ENCODE results near the gene C1QB.
"Not testable (repeated sequence)": the region's sequence is repeated elsewhere in the genome, so short reads cannot be mapped to it uniquely, and the experiment has no call there.

C1QB gene

DNA sequence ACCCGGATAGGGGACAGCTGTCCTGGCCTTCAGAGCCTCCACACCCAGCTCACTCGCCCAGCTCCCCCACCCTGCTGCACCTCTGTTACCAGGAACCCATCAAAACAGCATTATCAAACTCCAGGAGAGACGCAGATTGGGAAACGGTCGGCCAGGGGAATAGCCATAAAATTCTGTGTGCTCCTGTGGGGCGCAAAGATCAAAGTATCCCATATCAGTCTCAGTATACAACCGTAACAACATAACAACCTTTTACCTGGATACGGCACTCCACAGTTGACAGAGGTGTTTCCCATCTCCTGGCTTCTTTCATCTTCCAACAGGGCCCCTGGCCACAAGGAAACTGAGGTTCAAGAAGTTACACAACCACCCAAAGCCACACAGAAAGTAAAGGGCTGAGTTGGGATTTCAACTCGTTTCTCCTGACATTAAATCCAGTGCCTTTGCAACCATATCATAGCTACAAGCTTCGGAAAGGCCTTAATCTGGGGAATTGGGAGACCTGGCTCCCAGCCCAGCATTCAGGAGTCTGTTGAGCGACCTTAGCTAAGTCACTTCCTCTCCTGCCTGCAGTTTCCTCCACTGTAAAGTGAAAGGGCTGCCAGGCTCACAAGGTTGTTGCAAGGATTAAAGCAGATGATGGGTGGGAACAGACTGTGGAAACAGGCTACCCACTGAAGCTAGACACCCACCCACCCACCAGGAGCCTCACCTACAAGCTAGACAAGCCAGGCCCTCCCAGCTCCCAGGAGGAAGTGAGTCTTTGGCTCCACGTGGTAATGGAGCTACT is 49.5 kb downstream of the C1QB start:
- DNase-seq, result no peak

DNA sequence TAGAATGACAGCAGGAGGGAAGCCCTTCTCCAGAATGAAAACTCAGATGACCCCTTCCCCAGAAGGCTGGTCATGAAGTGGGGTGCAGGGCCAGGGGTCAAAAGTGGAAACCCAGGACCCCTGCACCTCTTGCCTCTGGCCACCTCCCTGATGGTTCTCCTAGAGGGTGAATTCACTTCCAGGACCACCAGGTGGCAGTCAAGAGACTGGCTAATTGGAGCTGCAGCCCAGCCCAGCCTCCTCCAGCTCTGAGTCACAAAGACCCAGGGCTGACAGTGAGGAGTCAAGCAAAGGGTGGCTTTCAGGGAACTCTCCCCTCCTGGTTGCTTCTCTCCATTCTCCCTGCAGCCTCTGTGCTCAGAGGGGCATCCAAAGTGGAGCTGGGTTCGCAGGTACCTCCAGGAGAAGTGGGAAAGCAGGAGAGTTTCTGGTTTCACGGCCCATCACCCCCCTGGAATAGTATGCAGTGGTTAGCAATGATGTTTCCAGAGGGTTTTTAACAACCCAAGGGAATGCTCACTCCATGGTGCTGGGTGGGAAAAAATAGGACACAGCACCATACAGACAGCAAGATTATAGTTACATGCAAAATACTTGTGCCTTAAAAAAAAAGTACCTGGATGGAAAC is 51.5 kb downstream of the C1QB start:
- DNase-seq, result peak; percentile 70

DNA sequence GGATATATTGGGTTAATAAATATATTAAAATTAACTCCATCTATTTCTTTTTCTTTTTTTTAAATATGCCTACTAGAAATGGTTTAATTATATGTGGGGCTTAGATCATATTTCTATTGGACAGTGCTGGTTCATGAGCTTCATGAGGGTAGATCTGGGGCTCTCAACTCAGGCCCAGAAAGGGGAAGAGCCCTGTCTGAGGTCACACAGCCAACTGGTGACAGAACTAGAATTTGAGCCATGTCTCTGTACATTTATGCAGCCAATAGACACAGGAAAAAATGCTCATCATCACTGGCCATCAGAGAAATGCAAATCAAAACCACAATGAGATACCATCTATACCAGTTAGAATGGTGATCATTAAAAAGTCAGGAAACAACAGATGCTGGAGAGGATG is 52.5 kb downstream of the C1QB start:
- no peak for DNase-seq

DNA sequence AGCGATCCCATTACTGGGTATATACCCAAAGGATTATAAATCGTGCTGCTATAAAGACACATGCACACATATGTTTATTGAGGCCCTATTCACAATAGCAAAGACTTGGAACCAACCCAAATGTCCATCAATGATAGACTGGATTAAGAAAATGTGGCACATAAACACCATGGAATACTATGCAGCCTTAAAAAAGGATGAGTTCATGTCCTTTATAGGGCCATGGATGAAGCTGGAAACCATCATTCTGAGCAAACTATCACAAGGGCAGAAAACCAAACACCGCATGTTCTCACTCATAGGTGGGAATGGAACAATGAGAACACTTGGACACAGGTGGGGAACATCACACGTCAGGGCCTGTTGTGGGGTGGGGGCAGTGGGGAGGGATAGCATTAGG is 53.1 kb downstream of the C1QB start:
- not testable (repeated sequence) for DNase-seq

DNA sequence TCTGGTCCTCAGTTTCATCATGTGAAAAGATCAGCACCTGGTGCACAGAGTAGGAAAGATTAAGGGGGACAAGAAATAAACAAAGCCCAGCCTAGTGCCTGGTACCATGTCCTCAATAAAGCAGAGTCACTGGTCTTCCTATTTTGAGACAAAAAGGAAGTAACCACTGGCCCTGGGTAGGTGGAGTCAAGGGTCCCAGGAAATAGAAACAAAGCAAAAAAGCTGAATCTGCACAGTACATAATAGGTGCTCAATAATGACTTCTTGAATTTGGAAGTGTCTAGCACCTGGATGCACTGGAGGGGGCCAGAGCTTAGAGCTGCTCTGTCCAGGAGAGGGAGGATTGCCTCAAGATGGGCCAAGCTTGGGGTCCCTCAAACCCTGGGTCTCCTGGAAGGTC is 55.7 kb downstream of the C1QB start:
- DNase-seq, result no peak

DNA sequence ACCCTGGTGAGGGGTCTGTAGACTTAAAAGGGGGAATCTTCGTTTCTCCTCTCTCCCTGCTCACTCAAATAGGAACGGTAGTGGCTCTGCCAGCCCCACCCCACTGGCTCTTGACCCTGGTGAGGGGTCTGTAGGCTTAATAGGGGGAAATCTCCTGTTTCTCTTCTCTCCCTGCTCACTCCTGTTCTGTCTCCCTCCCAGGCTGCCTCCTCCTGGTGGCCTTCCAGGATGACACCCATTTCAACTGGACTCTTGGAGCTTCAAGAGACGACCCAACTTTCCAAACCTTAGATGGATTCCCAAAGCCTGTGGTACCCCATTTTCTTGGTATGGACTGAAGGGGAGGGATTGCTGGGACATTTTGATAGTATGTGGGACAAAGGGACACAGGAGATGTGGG is 56.2 kb downstream of the C1QB start:
- no peak for DNase-seq

DNA sequence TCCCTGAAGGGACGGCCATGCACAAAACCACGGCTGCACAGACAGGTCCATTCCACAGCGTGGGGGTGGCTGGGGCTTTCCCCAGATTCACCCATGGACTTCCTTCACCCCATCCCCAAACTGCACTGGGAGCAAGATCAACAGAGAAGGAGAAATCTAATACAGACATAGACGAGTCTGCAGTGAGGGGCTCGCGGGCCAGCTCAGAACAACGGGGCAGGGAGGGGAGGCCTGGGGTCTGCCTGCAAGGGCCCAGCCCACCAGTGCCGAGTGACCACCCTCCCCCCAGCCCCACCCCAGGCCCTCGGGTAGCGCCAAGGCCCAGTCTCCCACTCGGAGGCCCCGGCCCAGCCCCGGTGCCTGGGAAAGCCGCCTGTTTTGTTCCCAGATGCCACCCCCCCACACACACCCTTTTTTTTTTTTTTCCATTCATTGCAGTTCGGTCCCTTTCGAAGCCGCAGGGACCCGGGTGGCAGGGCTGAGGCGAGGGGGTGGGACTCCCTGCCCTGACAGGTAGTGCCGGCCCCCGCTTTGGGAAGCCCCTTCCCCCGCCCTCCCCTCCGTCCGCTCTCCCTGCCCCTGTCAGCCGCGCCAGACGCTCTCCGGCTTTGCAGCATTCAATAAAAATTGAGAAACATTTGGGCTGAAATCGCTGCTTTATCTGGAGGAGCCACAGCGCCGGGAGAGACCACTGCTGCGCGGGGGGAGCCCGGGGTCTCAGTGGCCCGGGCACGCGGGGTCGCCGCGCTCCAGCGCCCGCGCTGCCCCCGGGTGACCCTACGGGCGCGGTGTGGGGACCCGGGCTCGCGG is 57.1 kb downstream of the C1QB start:
- DNase-seq, result no peak

DNA sequence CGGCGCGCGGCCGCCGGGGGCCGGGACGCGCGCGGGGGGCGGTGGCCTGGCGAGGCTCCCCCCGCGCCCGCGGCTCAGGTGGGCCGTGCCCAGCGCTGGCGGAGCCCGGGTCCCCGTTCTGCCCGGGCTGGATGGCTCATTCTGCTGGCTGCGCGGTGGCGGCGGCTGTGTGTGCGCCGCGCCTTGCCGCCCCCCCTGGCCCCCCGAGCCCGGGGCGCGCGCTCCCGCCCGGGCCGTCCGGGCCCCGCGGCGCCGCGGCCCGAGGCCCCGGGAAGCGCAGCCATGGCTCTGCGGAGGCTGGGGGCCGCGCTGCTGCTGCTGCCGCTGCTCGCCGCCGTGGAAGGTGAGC is 57.6 kb downstream of the C1QB start, which contains the start of gene EPHB2:
Gene EPHB2 (plus strand): TSS at position 139 of the 349 bp plus-strand sequence. CDS start 144 bp downstream, at position 283.
- DNase-seq, result no peak

DNA sequence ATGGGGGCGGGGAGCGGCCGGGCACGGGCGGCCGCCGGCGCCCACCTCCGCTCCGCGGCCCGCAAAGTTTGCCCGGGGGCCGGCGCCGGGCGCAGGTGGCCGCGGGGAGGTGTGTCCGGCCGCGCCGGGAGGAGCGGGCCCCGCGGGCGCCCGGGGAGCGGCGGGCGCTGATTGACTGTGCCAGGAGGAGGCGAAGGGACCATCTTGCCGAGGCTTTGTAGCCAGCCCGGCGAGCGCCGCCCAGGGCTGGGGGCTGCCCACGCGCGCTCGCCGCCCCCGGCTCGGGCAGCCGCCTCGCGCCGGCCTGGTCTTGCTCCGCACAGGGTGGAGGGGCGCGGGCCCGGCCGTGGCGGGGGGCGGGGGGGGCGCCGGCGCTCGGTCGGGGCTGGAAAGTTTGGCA is 58.0 kb downstream of the C1QB start:
- DNase-seq, result no peak
